Upper lobe of left lung (tissue), 6 donors: Measurements from ENCODE around the gene MPPED2. TPM values are rescaled to one million over a fixed set of nuclear protein-coding genes. Genes with fewer than 3 reads are reported as not detected.

Experiments used
- ATAC-seq, 2 donors: fragments of 200-7000 bp; cut with Tn5 transposase; one replicate each; pipeline ENCODE4 v1.9.1; 2022; ENCODE audit warnings: mild to moderate bottlenecking in 2 of 2, moderate library complexity in 2 of 2; ENCODE audit not compliant: low FRiP score in 2 of 2
- DNase-seq, 2 donors: peaks; one replicate each; pipeline ENCODE4 v3.0.0-alpha.2; 2019 to 2020
- H3K27ac ChIP-seq, 4 donors: fragments of 200-600 bp; sonication (generic); one replicate each; pipeline ENCODE4 v1.5.1; 2016 to 2019
- H3K27me3 ChIP-seq, 4 donors: fragments of 200-600 bp; sonication (generic); one replicate each; pipeline ENCODE4 v1.5.1; 2017 to 2019
- H3K36me3 ChIP-seq, 4 donors: fragments of 200-600 bp; sonication (generic); one replicate each; pipeline ENCODE4 v1.5.1; 2016 to 2019
- H3K4me1 ChIP-seq, 4 donors: fragments of 200-600 bp; sonication (generic); one replicate each; pipeline ENCODE4 v1.5.1; 2018 to 2019
- H3K4me3 ChIP-seq, 4 donors: fragments of 200-600 bp; sonication (generic); one replicate each; pipeline ENCODE4 v1.5.1; 2017 to 2019; ENCODE audit warnings: mild to moderate bottlenecking in 2 of 4, moderate library complexity in 1 of 4
- H3K9me3 ChIP-seq, 4 donors: fragments of 200-600 bp; sonication (generic); one replicate each; pipeline ENCODE4 v1.5.1; 2018 to 2019
- CTCF ChIP-seq, 6 experiments: fragments of 450-650 bp in 4 of 6; fragments of 200-600 bp in 2 of 6; sonication (generic) in 2 of 6; IDR thresholded peaks; one replicate each; pipeline ENCODE4 v1.5.1; 2016 to 2019; ENCODE audit warnings: antibody characterized with exemption in 6 of 6
- EP300 ChIP-seq, 4 donors: sonication (generic); formaldehyde crosslinking; IDR thresholded peaks; one replicate each; pipeline ENCODE4 v1.5.1; 2017; ENCODE audit warnings: antibody characterized with exemption in 4 of 4, control low read depth in 2 of 4
- POLR2A ChIP-seq, 4 donors: fragments of 450-650 bp; IDR thresholded peaks; one replicate each; pipeline ENCODE4 v1.5.1; 2016 to 2017; ENCODE audit warnings: antibody characterized with exemption in 4 of 4, mild to moderate bottlenecking in 2 of 4
- POLR2AphosphoS5 ChIP-seq, 2 donors: sonication (generic); formaldehyde crosslinking; IDR thresholded peaks; one replicate each; pipeline ENCODE4 v1.5.1; 2017; ENCODE audit warnings: antibody characterized with exemption in 2 of 2
- WGBS, 2 donors: methylation state at CpG; one replicate each; pipeline ENCODE4 v1.1.5; 2017 to 2018; 5-methylcytosine and 5-hydroxymethylcytosine counted together
- total RNA-seq, 6 donors: library from RNA; depleted of rRNA in 4 of 6; stranded (reverse); fragments of >200 nt in 4 of 6; gene quantifications; one replicate each; pipeline versions ENCODE4 v1.1.0 to v1.2.1, GENCODE V29; 2016 to 2021
- donor health status: DM: no; HTN: no; CAD: no; lungs with moderate emphysema.
- donor health status: DM: no; HTN: yes; CAD: no; lungs with severe emphysema.

The MPPED2 gene
- total RNA-seq, 6 donors from 2014 or later, result 0.20 to 3.8 (median 0.49) TPM; not detected in 1

- Histone ChIP-seq H3K9me3 (no peaks in the 10 kb centered on the region), H3K27ac (no peak overlapping the region), H3K36me3 (no peaks in the 10 kb centered on the region), H3K27me3 (no peaks in the 10 kb centered on the region), H3K4me1 (peaks cover 15 to 29% (median 20%) of the 10 kb centered on the region in 4 donors), H3K4me3 (no peak overlapping the region)
- no peak for ATAC-seq
- DNase-seq, result no peak
- 89 to 95% methylated on average over 3 of the region's 3 CpGs for WGBS, 2 donors
- TF ChIP-seq CTCF (IDR thresholded peaks at IDR 0.05) (no peak), EP300 (IDR thresholded peaks at IDR 0.05) (no peak), POLR2AphosphoS5 (IDR thresholded peaks at IDR 0.05) (no peak), POLR2A (IDR thresholded peaks at IDR 0.05) (no peak)
Observed at GRCh38 chr11:30485756-30486155, 100.4 kb downstream of the MPPED2 start.

GRCh38 chr11:30485222-30485621 lies 100.9 kb downstream of the MPPED2 start:
- H3K9me3 ChIP-seq, result no peaks in the 10 kb centered on the region
- peaks cover 15 to 29% (median 20%) of the 10 kb centered on the region in 4 donors for H3K4me1 ChIP-seq
- WGBS, 2 donors, result 79 to 95% methylated on average over 3 of the region's 3 CpGs
- DNase-seq (no peak), ATAC-seq (no peak)
- H3K36me3 ChIP-seq, result no peaks in the 10 kb centered on the region
- H3K27me3 ChIP-seq, result no peaks in the 10 kb centered on the region
- no peak for TF ChIP-seq POLR2AphosphoS5 (IDR thresholded peaks at IDR 0.05)
- TF ChIP-seq POLR2A (IDR thresholded peaks at IDR 0.05), result no peak
- TF ChIP-seq CTCF (IDR thresholded peaks at IDR 0.05), result no peak
- TF ChIP-seq EP300 (IDR thresholded peaks at IDR 0.05), result no peak
- no peak overlapping the region for H3K4me3 ChIP-seq
- no peak overlapping the region for H3K27ac ChIP-seq

- WGBS, 2 donors, result 29 to 39% methylated on average over 3 of the region's 3 CpGs
Observed at GRCh38 chr11:30483056-30483455, 103.1 kb downstream of the MPPED2 start.

GRCh38 chr11:30481796-30482195 lies 104.4 kb downstream of the MPPED2 start:
- 78 to 80% methylated on average over 4 of the region's 4 CpGs for WGBS, 2 donors
- no peak for TF ChIP-seq POLR2A (IDR thresholded peaks at IDR 0.05)
- no peak for TF ChIP-seq CTCF (IDR thresholded peaks at IDR 0.05)
- no peak for TF ChIP-seq EP300 (IDR thresholded peaks at IDR 0.05)
- no peak for TF ChIP-seq POLR2AphosphoS5 (IDR thresholded peaks at IDR 0.05)
- DNase-seq (no peak), ATAC-seq (no peak)
- no peak overlapping the region for H3K27ac ChIP-seq
- H3K4me1 ChIP-seq, result no peaks in the 10 kb centered on the region
- no peak overlapping the region for H3K4me3 ChIP-seq
- no peaks in the 10 kb centered on the region for H3K9me3 ChIP-seq
- H3K27me3 ChIP-seq, result no peaks in the 10 kb centered on the region
- H3K36me3 ChIP-seq, result no peaks in the 10 kb centered on the region

More at GRCh38 chr11:30483056-30483455, 103.1 kb downstream of the MPPED2 start:
- DNase-seq (no peak), ATAC-seq (no peak)
- no peaks in the 10 kb centered on the region for H3K36me3 ChIP-seq
- H3K27ac ChIP-seq, result no peak overlapping the region
- no peaks in the 10 kb centered on the region for H3K27me3 ChIP-seq
- no peak overlapping the region for H3K4me3 ChIP-seq
- TF ChIP-seq CTCF (IDR thresholded peaks at IDR 0.05) (no peak), EP300 (IDR thresholded peaks at IDR 0.05) (no peak), POLR2A (IDR thresholded peaks at IDR 0.05) (no peak), POLR2AphosphoS5 (IDR thresholded peaks at IDR 0.05) (no peak)
- peaks cover 5 to 12% (median 7%) of the 10 kb centered on the region in 4 donors for H3K4me1 ChIP-seq
- H3K9me3 ChIP-seq, result no peaks in the 10 kb centered on the region

GRCh38 chr11:30481330-30481729 lies 104.8 kb downstream of the MPPED2 start:
- no peaks in the 10 kb centered on the region for H3K27me3 ChIP-seq
- H3K4me3 ChIP-seq, result no peak overlapping the region
- H3K9me3 ChIP-seq, result no peaks in the 10 kb centered on the region
- ATAC-seq, result no peak
- H3K36me3 ChIP-seq, result no peaks in the 10 kb centered on the region
- H3K27ac ChIP-seq, result no peak overlapping the region
- no peaks in the 10 kb centered on the region for H3K4me1 ChIP-seq
- WGBS, 2 donors, result 61 to 74% methylated on average over 5 of the region's 5 CpGs
- no peak for DNase-seq
- TF ChIP-seq POLR2A (IDR thresholded peaks at IDR 0.05) (no peak), EP300 (IDR thresholded peaks at IDR 0.05) (no peak), POLR2AphosphoS5 (IDR thresholded peaks at IDR 0.05) (no peak), CTCF (IDR thresholded peaks at IDR 0.05) (no peak)
